Activated CD8-positive, alpha-beta memory T cell treated with anti-CD3 and anti-CD28 coated beads for 4 hours (primary cell): ENCODE data around the gene ACOT11.
"Not testable (repeated sequence)": the region's sequence is repeated elsewhere in the genome, so short reads cannot be mapped to it uniquely, and the experiment has no call there.

Experiments
- DNase-seq, 2 donors: peaks; one replicate each; pipeline ENCODE4 v3.0.0-alpha.2; 2020; ENCODE audit warnings: low read depth in 2 of 2

ACOT11 gene

GRCh38 chr1:54547601-54548388 lies at the start of gene ACOT11:
TSS of gene ACOT11 (plus strand) at chr1:54548228. CDS start at chr1:54548310, 82 bp downstream.
- DNase-seq, result no peak

- no peak for DNase-seq
These were observed 49.5 kb upstream of the ACOT11 start for GRCh38 chr1:54498383-54499096.

GRCh38 chr1:54499097-54499359 lies 49.0 kb upstream of the ACOT11 start:
- DNase-seq, result no peak

GRCh38 chr1:54499360-54500106 lies 48.5 kb upstream of the ACOT11 start:
- no peak for DNase-seq

- DNase-seq, result no peak
These were observed 48.0 kb upstream of the ACOT11 start for GRCh38 chr1:54500107-54500431.

GRCh38 chr1:54501849-54502248 lies 46.2 kb upstream of the ACOT11 start:
- DNase-seq, result no peak

GRCh38 chr1:54502342-54502741 lies 45.7 kb upstream of the ACOT11 start:
- DNase-seq, result no peak

- DNase-seq, result no peak
These were observed 41.4 kb upstream of the ACOT11 start for GRCh38 chr1:54506594-54506993.

GRCh38 chr1:54507033-54507870 lies 40.8 kb upstream of the ACOT11 start:
- DNase-seq, result no peak

- DNase-seq, result no peak
These were observed 37.2 kb upstream of the ACOT11 start for GRCh38 chr1:54510715-54511270.

GRCh38 chr1:54513921-54514580 lies 34.0 kb upstream of the ACOT11 start:
- DNase-seq, result not testable (repeated sequence)

GRCh38 chr1:54516249-54516920 lies 31.6 kb upstream of the ACOT11 start:
- no peak for DNase-seq

- DNase-seq, result no peak
These were observed 30.5 kb upstream of the ACOT11 start for GRCh38 chr1:54517496-54517895.

- DNase-seq, result no peak
These were observed 29.5 kb upstream of the ACOT11 start for GRCh38 chr1:54518489-54518888.

- no peak for DNase-seq
These were observed 28.3 kb upstream of the ACOT11 start for GRCh38 chr1:54519709-54520108.

GRCh38 chr1:54520631-54521321 lies 27.3 kb upstream of the ACOT11 start:
- no peak for DNase-seq

- not testable (repeated sequence) for DNase-seq
These were observed 21.5 kb upstream of the ACOT11 start for GRCh38 chr1:54526565-54526964.

GRCh38 chr1:54528613-54529012 lies 19.4 kb upstream of the ACOT11 start:
- no peak for DNase-seq

GRCh38 chr1:54532033-54532432 lies 16.0 kb upstream of the ACOT11 start:
- no peak for DNase-seq

- not testable (repeated sequence) for DNase-seq
These were observed 11.4 kb upstream of the ACOT11 start for GRCh38 chr1:54536656-54537055.
